CD4-positive, alpha-beta T cell treated with Interleukin-2 at 100 ng/mL for 4 hours (primary cell): ENCODE results near the gene CYP46A1.
A peak's percentile ranks its signal among the peaks of the same experiment; 100 is the strongest.
"Not testable (repeated sequence)": the region's sequence is repeated elsewhere in the genome, so short reads cannot be mapped to it uniquely, and the experiment has no call there.

Experiments used
- DNase-seq: peaks from one replicate; pipeline ENCODE4 v3.0.0-alpha.2; 2020; ENCODE audit warnings: low spot score

CYP46A1 gene

GRCh38 chr14:99657645-99658155 lies 26.4 kb upstream of the CYP46A1 start:
- DNase-seq = no peak

DNA sequence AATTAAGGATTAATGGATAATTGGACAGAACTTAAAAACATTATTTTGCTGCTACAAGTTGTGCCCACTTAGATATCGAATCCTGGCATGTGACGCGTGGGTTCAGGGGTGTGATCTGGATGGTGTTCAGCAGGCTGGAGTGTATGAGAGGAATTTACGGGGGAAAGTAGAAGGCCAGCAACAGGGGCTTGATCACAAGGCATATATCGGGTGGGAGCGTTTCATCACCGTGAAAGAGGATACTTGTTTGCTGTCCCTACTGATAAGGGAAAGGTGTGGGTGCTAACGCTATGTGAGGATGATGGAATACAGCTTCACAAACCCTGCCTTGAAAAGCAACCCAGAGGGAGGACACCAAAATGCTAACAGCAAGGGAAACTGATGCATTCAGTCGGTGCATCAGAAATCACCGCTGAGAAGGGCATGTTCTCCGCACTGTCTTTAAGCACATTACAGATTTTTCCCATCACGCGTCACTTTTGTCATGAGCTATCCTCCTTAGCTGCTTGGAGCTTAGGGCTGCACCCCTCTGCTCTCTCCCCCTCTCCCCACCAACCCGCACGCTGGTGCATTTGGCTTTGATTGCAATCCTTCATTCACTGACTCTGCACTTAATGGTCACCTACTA lies 25.8 kb upstream of the CYP46A1 start:
- DNase-seq = no peak

DNA sequence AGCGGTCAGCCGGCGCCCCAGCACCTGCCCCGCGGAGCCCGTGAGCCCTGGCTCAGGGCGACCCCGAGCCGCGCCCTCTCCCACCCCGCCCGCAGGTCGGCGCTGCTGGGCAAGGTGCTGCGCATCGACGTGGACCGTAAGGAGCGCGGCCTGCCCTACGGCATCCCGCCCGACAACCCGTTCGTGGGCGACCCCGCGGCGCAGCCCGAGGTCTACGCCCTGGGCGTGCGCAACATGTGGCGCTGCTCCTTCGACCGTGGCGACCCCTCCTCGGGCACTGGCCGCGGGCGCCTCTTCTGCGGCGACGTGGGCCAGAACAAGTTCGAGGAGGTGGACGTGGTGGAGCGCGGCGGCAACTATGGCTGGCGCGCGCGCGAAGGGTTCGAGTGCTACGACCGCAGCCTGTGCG lies 24.8 kb upstream of the CYP46A1 start:
- DNase-seq = no peak

GRCh38 chr14:99660006-99660566 lies 24.0 kb upstream of the CYP46A1 start:
- DNase-seq = no peak

GRCh38 chr14:99660794-99661193 lies 23.3 kb upstream of the CYP46A1 start:
- no peak for DNase-seq

GRCh38 chr14:99661206-99661605 lies 22.9 kb upstream of the CYP46A1 start:
- not testable (repeated sequence) for DNase-seq

GRCh38 chr14:99662846-99663245 lies 21.3 kb upstream of the CYP46A1 start:
- no peak for DNase-seq

DNA sequence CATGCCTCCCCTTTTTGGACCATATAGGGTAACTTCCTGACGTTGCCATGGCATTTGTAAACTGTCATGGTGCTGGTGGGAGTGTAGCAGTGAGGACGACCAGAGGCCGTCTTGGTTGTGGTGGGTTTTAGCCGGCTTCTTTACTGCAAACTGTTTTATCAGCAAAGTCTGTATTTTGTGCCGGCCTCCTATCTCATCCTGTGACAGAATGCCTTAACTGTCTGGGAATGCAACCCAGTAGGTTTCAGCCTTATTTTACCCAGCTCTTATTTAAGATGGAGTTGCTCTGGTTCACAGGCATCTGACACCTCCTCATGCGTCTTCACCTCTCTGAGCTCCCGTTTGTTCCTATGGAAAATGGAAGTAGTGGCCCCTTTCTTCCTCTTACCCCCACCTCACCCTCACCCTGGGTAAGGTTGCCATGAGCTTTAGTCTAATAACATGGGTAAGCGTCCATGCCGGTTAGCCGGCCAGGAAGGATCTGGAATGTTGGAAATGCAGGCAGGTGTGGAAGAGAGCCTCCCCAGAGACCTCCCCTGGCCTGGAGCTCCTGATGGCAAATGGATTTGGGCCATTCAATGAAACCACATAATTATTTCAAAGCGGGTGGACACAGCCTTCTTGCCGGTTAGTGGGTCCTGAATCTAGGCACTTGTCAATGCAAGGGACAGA lies 20.6 kb upstream of the CYP46A1 start:
- DNase-seq = no peak

DNA sequence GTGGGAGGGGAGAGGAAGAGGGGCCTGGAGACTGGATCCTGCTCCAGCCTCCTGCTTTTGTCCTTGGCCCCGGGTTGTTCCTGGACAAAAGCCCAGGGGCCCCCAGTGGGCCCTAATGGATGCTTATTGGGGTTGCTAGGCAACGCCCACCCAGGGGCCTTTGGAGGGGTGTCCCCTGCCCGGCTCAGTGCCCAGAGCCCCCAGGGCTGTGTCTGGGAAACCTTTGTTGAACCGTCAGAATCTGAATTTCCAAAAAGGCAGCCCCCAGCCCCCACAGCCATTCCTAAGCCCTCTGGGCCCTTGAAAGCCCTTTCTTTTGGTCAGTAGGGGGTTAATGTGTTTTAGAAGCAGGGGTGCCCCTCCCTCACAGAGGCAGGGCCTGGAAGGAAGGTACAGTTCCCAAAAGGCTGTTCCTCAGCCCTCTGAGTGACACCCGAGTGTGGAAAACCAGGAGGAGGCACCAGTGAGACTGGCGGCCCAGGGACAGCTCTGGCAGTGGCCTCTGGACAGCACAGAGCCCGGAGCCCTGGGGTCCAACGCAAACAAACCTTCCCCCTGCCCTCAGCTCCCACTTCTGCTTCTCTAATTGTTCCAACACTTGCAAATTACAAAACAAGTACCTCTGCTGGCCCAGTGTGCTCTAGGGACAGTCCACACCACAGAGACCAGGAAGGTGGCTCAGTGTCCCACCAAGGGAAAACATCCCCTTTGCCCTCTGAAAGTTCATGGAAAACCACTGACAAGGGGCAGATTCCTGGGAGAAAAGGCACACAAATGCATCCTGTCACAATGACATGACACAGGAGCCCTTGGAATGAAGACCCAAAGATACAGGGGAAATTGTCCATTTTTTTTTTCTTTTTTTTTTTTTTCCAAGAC lies 19.8 kb upstream of the CYP46A1 start:
- no peak for DNase-seq

DNA sequence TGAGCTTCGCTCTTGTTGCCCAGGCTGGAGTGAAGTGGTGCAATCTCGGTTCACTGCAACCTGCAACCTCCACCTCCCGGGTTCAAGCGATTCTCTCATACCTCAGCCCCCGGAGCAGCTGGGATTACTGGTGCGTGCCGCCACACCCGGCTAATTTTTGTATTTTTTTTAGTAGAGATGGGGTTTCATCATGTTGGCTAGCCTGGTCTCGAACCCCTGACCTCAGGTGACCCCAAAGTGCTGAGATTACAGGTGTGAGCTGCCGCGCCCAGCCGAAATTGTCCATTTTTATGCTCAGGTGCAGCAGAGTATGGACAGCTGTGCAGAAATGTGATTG lies 19.2 kb upstream of the CYP46A1 start:
- DNase-seq = no peak

DNA sequence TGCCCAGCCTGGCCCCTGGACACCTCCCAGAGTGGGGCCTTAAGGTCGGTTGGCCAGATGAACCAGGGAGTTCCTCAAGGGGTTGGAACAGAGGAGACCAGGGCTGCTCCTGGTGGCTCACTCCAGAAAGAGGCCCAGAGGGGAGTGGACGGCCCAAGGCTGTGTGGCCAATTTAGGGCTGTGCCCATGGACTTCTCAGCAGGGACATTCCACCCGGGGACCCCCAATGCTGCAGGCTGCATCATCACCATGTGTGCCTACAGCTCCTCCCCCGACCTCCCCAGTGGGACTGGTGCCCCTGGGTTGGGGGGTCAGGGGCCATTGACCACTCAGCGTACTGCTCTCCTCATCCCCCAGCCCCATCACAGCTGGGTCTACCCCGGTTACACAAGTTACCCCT lies 17.6 kb upstream of the CYP46A1 start:
- no peak for DNase-seq

- no peak for DNase-seq
These were observed 17.1 kb upstream of the CYP46A1 start for GRCh38 chr14:99667045-99667444.

- no peak for DNase-seq
These were observed 16.3 kb upstream of the CYP46A1 start for GRCh38 chr14:99667821-99668220.

GRCh38 chr14:99668307-99669295 lies 15.5 kb upstream of the CYP46A1 start:
- no peak for DNase-seq

DNA sequence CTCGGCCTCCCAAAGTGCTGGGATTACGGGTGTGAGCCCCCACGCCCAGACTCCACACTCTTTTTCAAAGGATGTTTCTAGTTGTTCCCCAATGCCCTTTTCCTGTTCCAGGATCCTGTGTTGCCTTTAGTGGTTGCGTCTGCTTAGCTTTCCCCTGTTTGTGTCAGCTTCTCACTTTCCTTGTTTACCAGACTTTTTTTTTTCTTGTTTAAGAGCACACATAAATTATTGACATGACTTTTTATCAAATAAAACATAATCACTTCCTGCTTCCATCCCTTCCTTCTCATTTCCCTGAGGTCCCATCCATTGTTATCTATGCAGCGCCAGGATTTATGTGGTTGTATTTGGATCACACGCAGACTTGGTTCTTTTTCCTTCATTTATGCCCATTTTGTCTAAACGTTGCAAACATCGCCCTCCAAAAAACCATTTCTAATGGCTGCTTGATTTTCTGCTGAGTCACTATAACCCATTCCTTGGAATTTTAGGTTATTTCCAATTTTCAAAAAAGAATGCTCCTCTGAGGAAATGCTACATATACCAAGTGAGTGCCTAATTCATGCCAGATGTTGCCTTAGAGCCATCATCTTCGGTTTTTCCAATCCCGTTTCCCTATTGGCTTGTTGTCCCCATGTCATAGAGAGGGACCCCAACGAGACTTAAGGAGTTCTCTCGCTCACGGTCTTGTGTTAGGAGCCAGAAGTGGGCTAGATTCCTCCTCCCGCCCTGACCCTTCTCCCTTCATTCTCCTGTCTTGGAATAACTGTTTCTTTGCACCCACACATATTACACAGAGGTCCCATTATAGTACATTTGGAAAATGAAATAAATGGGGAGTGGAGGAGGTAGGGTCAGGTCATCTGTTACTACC lies 13.5 kb upstream of the CYP46A1 start:
- DNase-seq = no peak

DNA sequence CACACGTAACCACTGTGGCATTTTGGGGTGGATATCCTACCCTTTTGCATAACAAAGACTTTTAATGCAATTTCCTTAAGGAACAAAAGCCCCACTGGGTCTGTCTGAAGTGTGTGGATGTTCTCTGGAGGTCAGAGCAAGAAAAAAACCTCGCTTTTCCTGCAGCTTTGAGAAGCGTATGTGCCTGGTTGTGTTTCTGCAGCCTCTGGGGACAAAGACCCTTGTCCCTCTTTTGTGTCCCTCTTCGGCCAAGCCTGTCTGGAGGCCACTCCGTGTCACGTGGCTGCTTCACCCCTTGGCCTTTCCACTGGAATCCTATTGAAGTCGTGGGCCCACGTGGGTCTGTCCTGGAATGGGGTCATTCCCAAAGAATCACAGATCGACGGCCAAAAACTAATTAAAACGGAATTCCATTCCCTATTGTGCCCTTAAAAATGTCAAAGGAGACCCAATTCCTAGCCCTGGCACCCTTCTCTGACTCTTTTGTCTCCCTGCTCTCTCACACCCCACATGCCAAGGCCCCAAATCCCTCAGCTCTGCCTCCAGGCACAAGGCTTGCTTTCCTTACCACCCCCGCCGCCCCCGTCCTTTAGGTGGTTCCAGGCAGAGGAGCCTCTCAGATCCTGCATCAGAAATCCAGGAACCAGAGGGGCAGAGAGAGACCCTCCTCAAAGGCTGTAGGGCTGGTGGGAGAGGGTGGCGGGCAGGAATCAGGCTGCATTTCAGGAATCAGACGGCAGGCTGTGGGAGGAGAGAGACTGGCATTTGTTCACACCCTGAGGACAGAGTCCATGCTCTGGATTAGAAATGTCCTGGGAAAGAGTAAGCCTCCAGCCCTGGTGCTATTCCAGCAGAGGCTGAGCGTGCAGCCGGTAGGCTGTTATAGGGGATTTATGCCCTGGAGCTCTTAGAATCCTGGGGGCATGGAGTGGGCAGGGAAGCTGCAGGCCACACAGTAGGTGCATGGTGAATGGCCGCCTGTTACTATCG lies 12.6 kb upstream of the CYP46A1 start:
- DNase-seq = no peak

- peak; percentile 31 for DNase-seq
These were observed 11.4 kb upstream of the CYP46A1 start for GRCh38 chr14:99672506-99673304.
